D721Med (cell line): ENCODE data around the gene EIF3M.
A peak's percentile ranks its signal among the peaks of the same experiment; 100 is the strongest.

Experiments used
- DNase-seq: peaks from one replicate; pipeline ENCODE4 v3.0.0; 2011; ENCODE audit warnings: low spot score; ENCODE audit not compliant: insufficient read length
- FAIRE-seq: peaks from 2 replicates; lab custom pipeline; 2011; peaks lifted over from hg19 to GRCh38; lab: Jason Lieb, UNC
- CTCF ChIP-seq: IDR thresholded peaks from 2 replicates; pipeline ENCODE4 v1.5.1; 2012; ENCODE audit warnings: mild to moderate bottlenecking, control low read depth; ENCODE audit not compliant: insufficient read depth; ENCODE audit errors: missing control alignments

Gene EIF3M

GRCh38 chr11:32583459-32584271 is at the start of gene EIF3M:
Gene EIF3M (plus strand): TSS chr11:32583831. CDS start chr11:32583888, 57 bp downstream.
- no peak for TF ChIP-seq CTCF
- DNase-seq, result peak; percentile 49

GRCh38 chr11:32538804-32539203 is 44.8 kb upstream of the EIF3M start:
- FAIRE-seq (no peak), DNase-seq (no peak)

More at GRCh38 chr11:32583459-32584271, at the start of gene EIF3M:
- no peak for FAIRE-seq

GRCh38 chr11:32549611-32550187 is 33.9 kb upstream of the EIF3M start:
- DNase-seq, result no peak
- no peak for FAIRE-seq
- no peak for TF ChIP-seq CTCF

More at GRCh38 chr11:32538804-32539203, 44.8 kb upstream of the EIF3M start:
- TF ChIP-seq CTCF, result no peak

- DNase-seq (no peak), FAIRE-seq (no peak)
- no peak for TF ChIP-seq CTCF
These were observed 33.4 kb upstream of the EIF3M start for GRCh38 chr11:32550207-32550606.

- DNase-seq (no peak), FAIRE-seq (no peak)
- TF ChIP-seq CTCF, result no peak
These were observed 28.5 kb upstream of the EIF3M start for GRCh38 chr11:32555091-32555490.

- no peak for FAIRE-seq
- no peak for TF ChIP-seq CTCF
These were observed 27.7 kb upstream of the EIF3M start for GRCh38 chr11:32555895-32556294.

GRCh38 chr11:32561835-32562234 is 21.8 kb upstream of the EIF3M start:
- DNase-seq (no peak), FAIRE-seq (no peak)
- TF ChIP-seq CTCF, result peak; percentile 16

More at GRCh38 chr11:32555895-32556294, 27.7 kb upstream of the EIF3M start:
- DNase-seq, result no peak
